Ammon's horn (tissue), 1 donor: ENCODE data around the gene POU6F2.

Experiments used
- DNase-seq: peaks from one replicate; pipeline ENCODE4 v3.0.0-alpha.2; 2016; ENCODE audit warnings: low spot score

POU6F2 gene

GRCh38 chr7:39446546-39446945 is 468.8 kb downstream of the POU6F2 start:
- DNase-seq: no peak

GRCh38 chr7:39451901-39452300 is 474.2 kb downstream of the POU6F2 start:
- no peak for DNase-seq

GRCh38 chr7:39453743-39454355 is 476.1 kb downstream of the POU6F2 start:
- no peak for DNase-seq

- DNase-seq: no peak
Measured at GRCh38 chr7:39458061-39458745, 480.5 kb downstream of the POU6F2 start.

GRCh38 chr7:39459636-39460035 is 481.9 kb downstream of the POU6F2 start:
- no peak for DNase-seq

GRCh38 chr7:39460486-39460885 is 482.8 kb downstream of the POU6F2 start:
- DNase-seq: no peak

- no peak for DNase-seq
Measured at GRCh38 chr7:39461263-39461820, 483.6 kb downstream of the POU6F2 start.

- no peak for DNase-seq
Measured at GRCh38 chr7:39463252-39463651, 485.5 kb downstream of the POU6F2 start.

- DNase-seq: no peak
Measured at GRCh38 chr7:39464350-39465054, 486.8 kb downstream of the POU6F2 start.

GRCh38 chr7:39465055-39465929 is 487.6 kb downstream of the POU6F2 start:
- DNase-seq: peak; percentile 69

- no peak for DNase-seq
Measured at GRCh38 chr7:39468261-39468660, 490.6 kb downstream of the POU6F2 start.

- DNase-seq: no peak
Measured at GRCh38 chr7:39468808-39469374, 491.2 kb downstream of the POU6F2 start.

- no peak for DNase-seq
Measured at GRCh38 chr7:39480901-39481300, 503.2 kb downstream of the POU6F2 start.

- DNase-seq: no peak
Measured at GRCh38 chr7:39488467-39489393, 511.0 kb downstream of the POU6F2 start.

- DNase-seq: no peak
Measured at GRCh38 chr7:39490296-39490695, 512.6 kb downstream of the POU6F2 start.

GRCh38 chr7:39493934-39494333 is 516.2 kb downstream of the POU6F2 start:
- no peak for DNase-seq

- DNase-seq: no peak
Measured at GRCh38 chr7:39501358-39501757, 523.6 kb downstream of the POU6F2 start.

- DNase-seq: no peak
Measured at GRCh38 chr7:39504963-39505362, 527.3 kb downstream of the POU6F2 start.

GRCh38 chr7:39507866-39508551 is 530.3 kb downstream of the POU6F2 start:
- no peak for DNase-seq

- DNase-seq: no peak
Measured at GRCh38 chr7:39509436-39509835, 531.7 kb downstream of the POU6F2 start.
